GM12873 (cell line): ENCODE results near the gene TANK.

Experiments used
- TF ChIP-seq, protein P1 (sequence below): IDR thresholded peaks from 2 replicates; pipeline ENCODE4 v1.5.1; 2012; ENCODE audit warnings: low read depth, mild to moderate bottlenecking, moderate library complexity, low read length, control low read depth; ENCODE audit not compliant: insufficient read depth; ENCODE audit errors: missing control alignments

The TANK gene

DNA sequence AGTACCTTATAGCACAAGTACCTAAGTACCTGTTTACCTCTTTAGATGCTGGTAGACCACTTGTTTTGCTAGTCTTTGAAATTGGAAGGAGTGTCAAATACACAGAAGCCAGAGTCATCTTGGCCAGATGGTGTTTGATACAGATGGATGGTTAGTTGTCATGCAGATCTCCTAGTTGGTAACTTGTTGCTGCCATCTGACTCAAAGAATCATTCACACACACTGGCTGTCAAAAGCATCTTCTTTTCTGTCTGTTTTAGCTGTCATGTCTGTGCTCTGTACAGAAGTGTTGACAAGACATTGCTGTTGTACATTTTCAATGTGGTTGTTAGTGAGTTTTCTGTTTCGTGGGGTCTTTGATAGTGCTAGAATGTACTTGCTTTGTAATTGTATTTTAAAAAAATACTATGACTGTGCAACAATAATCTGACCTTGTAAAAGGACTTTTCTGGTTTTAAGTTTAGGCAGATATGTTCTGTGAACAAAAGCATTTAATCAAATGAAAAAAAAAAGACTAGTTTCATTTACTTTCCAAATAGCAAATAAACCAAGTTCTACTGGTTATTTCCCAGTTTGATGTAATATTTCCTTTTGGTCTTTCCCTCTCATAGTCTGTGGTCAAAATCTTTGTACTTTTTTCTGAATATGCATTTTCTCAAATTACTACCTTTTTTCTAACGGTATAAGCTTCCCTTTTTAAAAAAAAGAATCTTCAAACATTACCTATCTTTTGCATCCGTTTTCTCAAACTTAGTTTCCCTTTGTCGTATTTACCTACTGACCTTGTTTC, 39.9 kb downstream of the TANK start:
- TF ChIP-seq, protein P1, sequence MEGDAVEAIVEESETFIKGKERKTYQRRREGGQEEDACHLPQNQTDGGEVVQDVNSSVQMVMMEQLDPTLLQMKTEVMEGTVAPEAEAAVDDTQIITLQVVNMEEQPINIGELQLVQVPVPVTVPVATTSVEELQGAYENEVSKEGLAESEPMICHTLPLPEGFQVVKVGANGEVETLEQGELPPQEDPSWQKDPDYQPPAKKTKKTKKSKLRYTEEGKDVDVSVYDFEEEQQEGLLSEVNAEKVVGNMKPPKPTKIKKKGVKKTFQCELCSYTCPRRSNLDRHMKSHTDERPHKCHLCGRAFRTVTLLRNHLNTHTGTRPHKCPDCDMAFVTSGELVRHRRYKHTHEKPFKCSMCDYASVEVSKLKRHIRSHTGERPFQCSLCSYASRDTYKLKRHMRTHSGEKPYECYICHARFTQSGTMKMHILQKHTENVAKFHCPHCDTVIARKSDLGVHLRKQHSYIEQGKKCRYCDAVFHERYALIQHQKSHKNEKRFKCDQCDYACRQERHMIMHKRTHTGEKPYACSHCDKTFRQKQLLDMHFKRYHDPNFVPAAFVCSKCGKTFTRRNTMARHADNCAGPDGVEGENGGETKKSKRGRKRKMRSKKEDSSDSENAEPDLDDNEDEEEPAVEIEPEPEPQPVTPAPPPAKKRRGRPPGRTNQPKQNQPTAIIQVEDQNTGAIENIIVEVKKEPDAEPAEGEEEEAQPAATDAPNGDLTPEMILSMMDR = no peak

DNA sequence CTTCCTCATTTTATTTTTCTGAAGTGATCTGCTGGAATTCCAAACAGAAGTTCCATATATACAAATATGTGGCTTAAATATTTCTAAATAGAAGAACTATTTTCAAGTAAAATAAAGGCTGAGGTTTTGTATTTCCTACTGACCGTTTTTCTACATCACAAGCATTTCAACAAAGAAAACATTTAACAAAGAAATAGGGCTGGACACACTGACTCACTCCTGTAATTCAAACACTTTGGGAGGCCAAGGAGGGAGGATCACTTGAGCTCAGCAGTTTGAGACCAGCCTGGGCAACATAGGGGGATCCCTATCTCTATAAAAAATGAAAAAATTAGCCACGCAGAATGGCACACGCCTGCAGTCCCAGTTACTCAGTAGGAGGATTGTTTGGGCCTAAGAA, 44.6 kb downstream of the TANK start:
- TF ChIP-seq, protein P1 = no peak

DNA sequence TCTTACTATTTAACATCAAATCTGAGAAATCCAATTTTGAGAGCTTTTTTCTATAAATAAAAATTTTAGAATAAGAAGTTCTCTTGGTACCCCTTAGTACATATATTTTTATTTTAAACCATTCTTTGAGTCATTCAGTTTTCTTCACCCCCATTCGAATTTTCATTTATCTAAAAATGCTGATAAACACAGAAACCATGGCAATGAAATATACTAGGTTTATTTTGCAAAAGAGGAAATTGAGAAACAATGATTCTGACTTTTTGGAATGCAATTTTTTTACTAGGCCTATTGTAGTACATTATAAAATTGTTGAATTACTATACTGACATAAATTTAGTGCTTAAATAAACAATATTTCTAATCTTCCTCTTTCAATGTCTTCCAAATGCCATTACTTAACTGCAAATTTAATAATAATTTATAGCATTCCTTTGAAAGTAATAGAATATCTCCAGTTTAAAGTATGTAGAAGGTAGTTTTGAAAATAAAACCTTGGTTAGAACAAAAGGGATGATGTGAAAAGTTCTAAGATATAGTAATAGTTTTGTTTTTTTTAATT, 46.3 kb downstream of the TANK start:
- TF ChIP-seq, protein P1 = no peak

DNA sequence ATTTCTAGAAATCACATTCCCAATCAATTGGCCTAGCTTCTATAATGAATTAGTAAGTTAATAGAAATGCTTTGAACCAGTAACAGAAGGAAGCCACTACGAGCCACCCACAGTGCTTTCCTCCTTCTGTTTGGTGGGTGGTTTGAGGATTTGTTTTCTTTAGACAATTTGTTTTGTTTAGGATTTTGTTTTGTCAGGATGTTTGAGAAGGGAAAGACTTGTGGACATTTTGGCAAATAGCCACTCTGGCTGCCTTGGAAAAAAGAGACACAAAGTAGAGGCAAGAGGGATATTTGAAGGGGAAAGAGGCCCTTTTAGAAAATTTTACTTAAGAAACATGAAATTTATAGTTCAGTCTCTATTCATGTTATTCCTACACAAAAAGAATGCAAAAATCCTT, 47.7 kb downstream of the TANK start:
- TF ChIP-seq, protein P1 = no peak

DNA sequence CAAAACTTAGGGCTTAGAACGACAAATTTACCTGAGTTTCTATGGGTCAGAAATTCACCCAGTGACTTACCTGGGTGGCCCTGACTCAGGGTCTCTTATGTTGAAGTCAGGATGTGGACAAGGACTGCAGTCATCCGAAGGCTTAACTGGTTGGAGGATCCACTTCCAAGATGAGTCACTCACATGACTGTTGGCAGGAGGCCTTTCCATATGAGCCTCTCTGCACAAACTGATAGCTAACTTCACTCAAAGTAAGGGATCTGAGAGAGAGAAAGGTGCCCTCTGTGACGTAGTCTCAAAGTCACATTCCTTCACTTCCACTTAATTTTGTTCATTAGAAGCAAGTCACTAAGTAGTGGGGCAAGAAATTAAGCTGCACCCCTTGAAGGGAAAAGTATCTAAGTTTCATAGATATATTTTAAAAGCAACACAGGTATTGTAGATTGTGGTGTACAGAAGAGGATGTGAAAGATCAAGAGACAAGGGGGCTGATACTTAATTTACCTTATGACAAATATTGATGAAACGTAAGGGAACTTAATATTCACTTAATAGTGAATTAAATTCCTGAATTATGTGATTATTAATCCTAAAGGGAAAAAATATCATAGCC, 48.4 kb downstream of the TANK start:
- TF ChIP-seq, protein P1 = no peak

DNA sequence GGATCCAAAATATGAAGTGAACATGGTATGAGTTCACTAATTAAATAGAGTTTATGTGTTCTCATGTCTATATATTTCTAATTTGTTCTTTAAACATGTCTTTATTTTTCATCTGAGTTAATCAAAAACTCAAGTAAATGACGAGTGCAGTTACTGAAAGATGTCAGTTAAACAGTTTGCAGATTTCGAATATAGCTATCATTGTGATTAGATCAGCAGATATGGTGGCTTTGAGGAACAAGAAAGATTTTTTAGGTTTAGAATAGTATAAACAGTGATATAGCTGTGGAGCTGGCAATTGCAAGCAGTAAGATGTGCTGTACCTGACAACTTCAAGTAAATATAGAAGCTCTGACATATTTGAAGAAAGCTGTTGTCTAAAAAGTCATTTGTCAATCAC, 49.7 kb downstream of the TANK start:
- TF ChIP-seq, protein P1 = no peak

DNA sequence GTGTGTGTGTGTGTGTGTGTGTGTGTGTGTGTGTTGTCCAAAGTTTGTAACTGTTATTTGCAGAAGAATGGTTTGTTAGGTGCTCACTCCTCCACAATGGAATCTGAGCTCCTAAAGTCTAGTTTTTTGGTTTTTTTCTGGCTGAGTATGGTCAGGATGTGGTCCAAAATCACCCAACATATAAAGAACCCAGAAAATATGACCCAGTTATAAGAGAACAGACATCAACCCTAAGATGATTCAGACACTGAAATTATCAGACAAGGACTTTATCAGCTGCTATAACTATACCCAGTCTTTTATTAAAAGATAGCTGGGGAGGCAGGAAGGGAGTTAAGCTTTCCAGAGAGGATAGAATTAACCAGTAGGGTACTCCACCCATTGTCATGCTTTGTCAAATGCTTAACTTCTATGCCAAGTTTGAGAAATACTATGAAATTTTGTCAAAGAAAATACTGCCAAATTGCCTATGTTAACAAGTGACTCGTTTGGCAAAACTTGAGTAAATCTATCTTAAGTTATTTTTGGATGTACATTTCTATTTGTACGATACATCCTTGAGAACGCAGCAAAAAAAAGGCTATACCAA, 57.5 kb downstream of the TANK start:
- TF ChIP-seq, protein P1 = no peak
